ENCODE results near the gene MTAP.

Gene MTAP

DNA sequence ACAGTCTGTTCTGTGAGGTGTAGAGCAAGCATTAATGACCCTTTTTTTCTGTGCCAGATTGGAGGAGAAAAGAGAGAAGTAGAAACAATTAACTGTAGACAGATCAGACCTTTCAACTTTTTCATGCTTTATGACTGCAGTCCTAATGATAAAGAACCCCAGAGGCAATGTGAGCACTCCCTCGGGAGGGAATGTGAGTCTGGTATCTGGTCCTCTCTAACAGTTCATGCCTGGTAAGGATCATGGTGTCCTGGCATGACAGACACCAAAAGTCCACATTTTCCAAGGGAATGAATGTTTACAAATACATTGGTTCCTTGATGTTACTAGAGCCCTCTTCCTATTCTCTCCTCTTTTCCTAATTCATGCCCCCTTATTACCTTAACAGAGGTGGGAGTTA is 70.3 kb downstream of the MTAP start (continued):
- TF ChIP-seq, protein P1, sequence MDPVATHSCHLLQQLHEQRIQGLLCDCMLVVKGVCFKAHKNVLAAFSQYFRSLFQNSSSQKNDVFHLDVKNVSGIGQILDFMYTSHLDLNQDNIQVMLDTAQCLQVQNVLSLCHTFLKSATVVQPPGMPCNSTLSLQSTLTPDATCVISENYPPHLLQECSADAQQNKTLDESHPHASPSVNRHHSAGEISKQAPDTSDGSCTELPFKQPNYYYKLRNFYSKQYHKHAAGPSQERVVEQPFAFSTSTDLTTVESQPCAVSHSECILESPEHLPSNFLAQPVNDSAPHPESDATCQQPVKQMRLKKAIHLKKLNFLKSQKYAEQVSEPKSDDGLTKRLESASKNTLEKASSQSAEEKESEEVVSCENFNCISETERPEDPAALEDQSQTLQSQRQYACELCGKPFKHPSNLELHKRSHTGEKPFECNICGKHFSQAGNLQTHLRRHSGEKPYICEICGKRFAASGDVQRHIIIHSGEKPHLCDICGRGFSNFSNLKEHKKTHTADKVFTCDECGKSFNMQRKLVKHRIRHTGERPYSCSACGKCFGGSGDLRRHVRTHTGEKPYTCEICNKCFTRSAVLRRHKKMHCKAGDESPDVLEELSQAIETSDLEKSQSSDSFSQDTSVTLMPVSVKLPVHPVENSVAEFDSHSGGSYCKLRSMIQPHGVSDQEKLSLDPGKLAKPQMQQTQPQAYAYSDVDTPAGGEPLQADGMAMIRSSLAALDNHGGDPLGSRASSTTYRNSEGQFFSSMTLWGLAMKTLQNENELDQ (tag by site-specific recombination; IDR thresholded peaks at IDR 0.05; ENCODE audit: low read depth), result no peak
- TF ChIP-seq ZNF624 (tag by site-specific recombination; IDR thresholded peaks at IDR 0.05) (no peak), KLF9 (tag by site-specific recombination; IDR thresholded peaks at IDR 0.05; ENCODE audit: low read depth) (no peak)

DNA sequence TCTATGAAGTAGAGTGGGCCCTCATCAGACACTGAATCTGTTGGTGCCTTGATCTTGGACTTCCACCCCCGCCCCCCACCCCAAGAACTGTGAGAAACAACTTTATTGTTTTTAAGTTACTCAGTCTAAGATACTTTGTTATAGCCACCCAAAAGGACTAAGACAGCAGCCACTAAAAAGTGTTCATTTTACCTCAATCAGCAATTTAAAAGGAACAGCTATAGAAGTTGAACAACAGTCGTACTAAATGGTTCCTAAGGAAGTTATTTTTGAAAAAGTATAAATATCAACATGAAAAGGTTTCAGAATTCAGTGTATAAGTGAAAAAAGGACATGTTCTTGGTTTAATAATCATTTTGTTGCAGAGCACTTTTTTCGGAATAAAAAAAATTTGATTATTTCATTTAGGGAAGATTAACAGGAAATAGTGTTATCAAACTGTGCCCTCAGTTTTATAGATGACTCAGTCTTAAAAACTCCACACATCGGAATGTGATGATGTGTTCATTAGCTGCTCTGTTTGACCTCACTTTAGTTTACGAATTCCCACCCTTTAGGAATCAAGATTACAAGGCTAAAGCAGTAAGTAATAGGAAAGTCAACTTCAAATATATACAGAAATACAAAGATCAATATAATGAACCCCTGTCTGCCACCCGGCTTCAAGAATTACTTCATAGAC is 71.2 kb downstream of the MTAP start:
- Histone ChIP-seq H3K4me1 (ENCODE audit: control insufficient read depth, insufficient read depth, low read length) (no peaks in the 10 kb centered on the region; the same call in 1 of the 2 replicates), H3K36me3 (ENCODE audit: control insufficient read depth in 2 of 2, insufficient read depth in 1 of 2, low read length in 2 of 2) (peaks cover 0 to 2% of the 10 kb centered on the region in 2 experiments; a peak in 2 of 3 replicates), H3K4me3 (ENCODE audit: low read depth, low read length) (no peak overlapping the region), H3K27ac (ENCODE audit: extremely low read depth, low read depth, low read length) (no peak overlapping the region), H3K9me3 (ENCODE audit: control insufficient read depth, insufficient read depth, low read depth, low read length) (no peaks in the 10 kb centered on the region)
- TF ChIP-seq, protein P2, sequence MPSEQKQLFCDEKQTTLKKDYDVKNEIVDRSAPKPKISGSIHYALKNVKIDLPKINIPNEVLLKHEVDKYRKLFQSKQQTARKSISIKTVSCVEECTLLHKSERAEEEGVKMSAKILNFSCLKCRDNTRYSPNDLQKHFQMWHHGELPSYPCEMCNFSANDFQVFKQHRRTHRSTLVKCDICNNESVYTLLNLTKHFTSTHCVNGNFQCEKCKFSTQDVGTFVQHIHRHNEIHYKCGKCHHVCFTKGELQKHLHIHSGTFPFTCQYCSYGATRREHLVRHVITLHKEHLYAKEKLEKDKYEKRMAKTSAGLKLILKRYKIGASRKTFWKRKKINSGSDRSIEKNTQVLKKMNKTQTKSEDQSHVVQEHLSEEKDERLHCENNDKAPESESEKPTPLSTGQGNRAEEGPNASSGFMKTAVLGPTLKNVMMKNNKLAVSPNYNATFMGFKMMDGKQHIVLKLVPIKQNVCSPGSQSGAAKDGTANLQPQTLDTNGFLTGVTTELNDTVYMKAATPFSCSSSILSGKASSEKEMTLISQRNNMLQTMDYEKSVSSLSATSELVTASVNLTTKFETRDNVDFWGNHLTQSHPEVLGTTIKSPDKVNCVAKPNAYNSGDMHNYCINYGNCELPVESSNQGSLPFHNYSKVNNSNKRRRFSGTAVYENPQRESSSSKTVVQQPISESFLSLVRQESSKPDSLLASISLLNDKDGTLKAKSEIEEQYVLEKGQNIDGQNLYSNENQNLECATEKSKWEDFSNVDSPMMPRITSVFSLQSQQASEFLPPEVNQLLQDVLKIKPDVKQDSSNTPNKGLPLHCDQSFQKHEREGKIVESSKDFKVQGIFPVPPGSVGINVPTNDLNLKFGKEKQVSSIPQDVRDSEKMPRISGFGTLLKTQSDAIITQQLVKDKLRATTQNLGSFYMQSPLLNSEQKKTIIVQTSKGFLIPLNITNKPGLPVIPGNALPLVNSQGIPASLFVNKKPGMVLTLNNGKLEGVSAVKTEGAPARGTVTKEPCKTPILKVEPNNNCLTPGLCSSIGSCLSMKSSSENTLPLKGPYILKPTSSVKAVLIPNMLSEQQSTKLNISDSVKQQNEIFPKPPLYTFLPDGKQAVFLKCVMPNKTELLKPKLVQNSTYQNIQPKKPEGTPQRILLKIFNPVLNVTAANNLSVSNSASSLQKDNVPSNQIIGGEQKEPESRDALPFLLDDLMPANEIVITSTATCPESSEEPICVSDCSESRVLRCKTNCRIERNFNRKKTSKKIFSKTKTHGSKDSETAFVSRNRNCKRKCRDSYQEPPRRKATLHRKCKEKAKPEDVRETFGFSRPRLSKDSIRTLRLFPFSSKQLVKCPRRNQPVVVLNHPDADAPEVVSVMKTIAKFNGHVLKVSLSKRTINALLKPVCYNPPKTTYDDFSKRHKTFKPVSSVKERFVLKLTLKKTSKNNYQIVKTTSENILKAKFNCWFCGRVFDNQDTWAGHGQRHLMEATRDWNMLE (tag by site-specific recombination; conservative IDR thresholded peaks at IDR 0.05; ENCODE audit: low read depth), result no peak
- TF ChIP-seq ZNF629 (tag by site-specific recombination; IDR thresholded peaks at IDR 0.05) (no peak), ZNF610 (tag by site-specific recombination; IDR thresholded peaks at IDR 0.05; ENCODE audit: borderline replicate concordance) (no peak), ZIC2 (tag by site-specific recombination; IDR thresholded peaks at IDR 0.05) (no peak), HOXA7 (CRISPR knock-in tag; IDR thresholded peaks at IDR 0.05; ENCODE audit: borderline replicate concordance) (no peak), TRIM28 (IDR thresholded peaks at IDR 0.05; ENCODE audit: borderline replicate concordance, low read length) (no peak)
- TF ChIP-seq, protein P3, sequence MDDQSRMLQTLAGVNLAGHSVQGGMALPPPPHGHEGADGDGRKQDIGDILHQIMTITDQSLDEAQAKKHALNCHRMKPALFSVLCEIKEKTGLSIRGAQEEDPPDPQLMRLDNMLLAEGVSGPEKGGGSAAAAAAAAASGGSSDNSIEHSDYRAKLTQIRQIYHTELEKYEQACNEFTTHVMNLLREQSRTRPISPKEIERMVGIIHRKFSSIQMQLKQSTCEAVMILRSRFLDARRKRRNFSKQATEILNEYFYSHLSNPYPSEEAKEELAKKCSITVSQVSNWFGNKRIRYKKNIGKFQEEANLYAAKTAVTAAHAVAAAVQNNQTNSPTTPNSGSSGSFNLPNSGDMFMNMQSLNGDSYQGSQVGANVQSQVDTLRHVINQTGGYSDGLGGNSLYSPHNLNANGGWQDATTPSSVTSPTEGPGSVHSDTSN (CRISPR knock-in tag; IDR thresholded peaks at IDR 0.05), result no peak
- POLR2A ChIA-PET, result interaction anchor here (0.7 kb wide), 1 partner anchor 37 kb away, joined by 4 read pairs; no protein-coding TSS in a partner anchor
- CTCF ChIA-PET, result interaction anchor here (0.6 kb wide), 2 partner anchors 79 to 128 kb away, joined by 3 read pairs; no protein-coding TSS in a partner anchor

DNA sequence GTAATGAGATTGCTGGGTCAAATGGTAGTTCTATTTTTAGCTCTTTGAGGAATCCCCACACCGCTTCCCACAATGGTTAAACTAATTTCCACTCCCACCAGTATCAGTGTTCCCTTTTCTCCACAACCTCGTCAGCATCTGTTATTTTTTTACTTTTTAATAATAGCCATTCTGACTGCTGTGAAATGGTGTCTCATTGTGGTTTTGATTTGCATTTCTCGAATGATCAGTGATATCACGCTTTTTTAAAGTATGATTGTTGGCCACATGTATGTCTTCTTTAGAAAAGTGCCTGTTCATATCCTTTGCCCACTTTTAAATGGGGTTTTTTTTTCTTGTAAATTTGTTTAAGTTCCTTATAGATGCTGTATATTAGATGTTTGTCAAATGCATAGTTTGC is 73.5 kb downstream of the MTAP start:
- POLR2A ChIA-PET, result no interaction called here
- TF ChIP-seq, protein P4, sequence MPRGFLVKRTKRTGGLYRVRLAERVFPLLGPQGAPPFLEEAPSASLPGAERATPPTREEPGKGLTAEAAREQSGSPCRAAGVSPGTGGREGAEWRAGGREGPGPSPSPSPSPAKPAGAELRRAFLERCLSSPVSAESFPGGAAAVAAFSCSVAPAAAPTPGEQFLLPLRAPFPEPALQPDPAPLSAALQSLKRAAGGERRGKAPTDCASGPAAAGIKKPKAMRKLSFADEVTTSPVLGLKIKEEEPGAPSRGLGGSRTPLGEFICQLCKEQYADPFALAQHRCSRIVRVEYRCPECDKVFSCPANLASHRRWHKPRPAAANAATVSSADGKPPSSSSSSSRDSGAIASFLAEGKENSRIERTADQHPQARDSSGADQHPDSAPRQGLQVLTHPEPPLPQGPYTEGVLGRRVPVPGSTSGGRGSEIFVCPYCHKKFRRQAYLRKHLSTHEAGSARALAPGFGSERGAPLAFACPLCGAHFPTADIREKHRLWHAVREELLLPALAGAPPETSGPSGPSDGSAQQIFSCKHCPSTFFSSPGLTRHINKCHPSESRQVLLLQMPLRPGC (tag by site-specific recombination; IDR thresholded peaks at IDR 0.05), result no peak
- TF ChIP-seq, protein P5, sequence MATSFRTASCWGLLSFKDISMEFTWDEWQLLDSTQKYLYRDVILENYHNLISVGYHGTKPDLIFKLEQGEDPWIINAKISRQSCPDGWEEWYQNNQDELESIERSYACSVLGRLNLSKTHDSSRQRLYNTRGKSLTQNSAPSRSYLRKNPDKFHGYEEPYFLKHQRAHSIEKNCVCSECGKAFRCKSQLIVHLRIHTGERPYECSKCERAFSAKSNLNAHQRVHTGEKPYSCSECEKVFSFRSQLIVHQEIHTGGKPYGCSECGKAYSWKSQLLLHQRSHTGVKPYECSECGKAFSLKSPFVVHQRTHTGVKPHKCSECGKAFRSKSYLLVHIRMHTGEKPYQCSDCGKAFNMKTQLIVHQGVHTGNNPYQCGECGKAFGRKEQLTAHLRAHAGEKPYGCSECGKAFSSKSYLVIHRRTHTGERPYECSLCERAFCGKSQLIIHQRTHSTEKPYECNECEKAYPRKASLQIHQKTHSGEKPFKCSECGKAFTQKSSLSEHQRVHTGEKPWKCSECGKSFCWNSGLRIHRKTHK (tag by site-specific recombination; IDR thresholded peaks at IDR 0.05), result no peak
- TF ChIP-seq ZNF555 (tag by site-specific recombination; conservative IDR thresholded peaks at IDR 0.05) (no peak), OSR2 (tag by site-specific recombination; IDR thresholded peaks at IDR 0.05) (no peak)
- H3K9me3 ChIP-seq (ENCODE audit: control insufficient read depth, insufficient read depth, low read depth, low read length), result no peaks in the 10 kb centered on the region
- CTCF ChIA-PET, result interaction anchor here (0.6 to 1.6 kb wide), 2 partner anchors 95 to 132 kb away, joined by 3 to 4 read pairs; no protein-coding TSS in a partner anchor
- no peaks in the 10 kb centered on the region; the same call in 1 of the 2 replicates for H3K4me1 ChIP-seq (ENCODE audit: control insufficient read depth, insufficient read depth, low read length)
- peaks cover 0 to 3% of the 10 kb centered on the region in 2 experiments; a peak in 2 of 3 replicates for H3K36me3 ChIP-seq (ENCODE audit: control insufficient read depth in 2 of 2, insufficient read depth in 1 of 2, low read length in 2 of 2)
- H3K4me3 ChIP-seq (ENCODE audit: low read depth, low read length), result no peak overlapping the region
- H3K27ac ChIP-seq (ENCODE audit: extremely low read depth, low read depth, low read length), result no peak overlapping the region
